HFF-Myc (cell line): Measurements from ENCODE around the gene OPN4.

Experiments
- DNase-seq: peaks from one replicate; pipeline ENCODE4 v3.0.0-alpha.2; 2011; ENCODE audit warnings: low read depth; ENCODE audit errors: extremely low read depth
- H3K4me3 ChIP-seq: replicated peaks from 2 replicates; pipeline ENCODE4 v1.5.1; 2011; ENCODE audit warnings: low read depth, mild to moderate bottlenecking, control low read depth, low read length
- CTCF ChIP-seq: IDR thresholded peaks from 2 replicates; pipeline ENCODE4 v1.5.1; 2012; ENCODE audit warnings: mild to moderate bottlenecking, low read depth, low read length, control low read depth; ENCODE audit errors: missing control alignments

OPN4 gene

GRCh38 chr10:86646933-86647332, 7.4 kb upstream of the OPN4 start:
- DNase-seq, result no peak
- TF ChIP-seq CTCF, result no peak
- H3K4me3 ChIP-seq, result no peak overlapping the region

- DNase-seq, result no peak
- no peak overlapping the region for H3K4me3 ChIP-seq
- no peak for TF ChIP-seq CTCF
Observed at GRCh38 chr10:86647773-86648703, 6.3 kb upstream of the OPN4 start.

GRCh38 chr10:86648704-86649427, 5.5 kb upstream of the OPN4 start:
- H3K4me3 ChIP-seq, result no peak overlapping the region
- peak; percentile 72 for DNase-seq
- no peak for TF ChIP-seq CTCF

GRCh38 chr10:86649471-86650150, 4.7 kb upstream of the OPN4 start:
- H3K4me3 ChIP-seq, result no peak overlapping the region
- no peak for DNase-seq
- no peak for TF ChIP-seq CTCF

- H3K4me3 ChIP-seq, result no peak overlapping the region
- TF ChIP-seq CTCF, result no peak
- DNase-seq, result no peak
Observed at GRCh38 chr10:86650151-86650550, 4.2 kb upstream of the OPN4 start.

- TF ChIP-seq CTCF, result no peak
- no peak overlapping the region for H3K4me3 ChIP-seq
- DNase-seq, result no peak
Observed at GRCh38 chr10:86651021-86651471, 3.3 kb upstream of the OPN4 start.
